ENCODE data around the gene STAMBP.
"Not testable (repeated sequence)": the region's sequence is repeated elsewhere in the genome, so short reads cannot be mapped to it uniquely, and the experiment has no call there.

STAMBP gene

GRCh38 chr2:73837847-73838585, 9.3 kb downstream of the STAMBP start:
- no peak for DNase-seq (ENCODE audit: low spot score)

- no peak for DNase-seq (ENCODE audit: low spot score)
Measured at GRCh38 chr2:73838889-73839534, 10.3 kb downstream of the STAMBP start.

GRCh38 chr2:73839653-73840411, 11.1 kb downstream of the STAMBP start:
- no peak for DNase-seq (ENCODE audit: low spot score)

GRCh38 chr2:73841912-73842738, 13.4 kb downstream of the STAMBP start:
- no peak for DNase-seq (ENCODE audit: low spot score)

GRCh38 chr2:73842739-73843019, 13.9 kb downstream of the STAMBP start:
- no peak for DNase-seq (ENCODE audit: low spot score)

- no peak for DNase-seq (ENCODE audit: low spot score)
Measured at GRCh38 chr2:73844087-73844486, 15.3 kb downstream of the STAMBP start.

GRCh38 chr2:73850009-73850408, 21.2 kb downstream of the STAMBP start:
- DNase-seq (ENCODE audit: low spot score), result no peak

GRCh38 chr2:73851274-73851673, 22.5 kb downstream of the STAMBP start:
- no peak for DNase-seq (ENCODE audit: low spot score)

GRCh38 chr2:73852020-73852419, 23.3 kb downstream of the STAMBP start:
- no peak for DNase-seq (ENCODE audit: low spot score)

GRCh38 chr2:73855526-73855925, 26.8 kb downstream of the STAMBP start:
- no peak for DNase-seq (ENCODE audit: low spot score)

- DNase-seq (ENCODE audit: low spot score), result no peak
Measured at GRCh38 chr2:73856214-73856613, 27.5 kb downstream of the STAMBP start.

GRCh38 chr2:73859721-73860586, 31.2 kb downstream of the STAMBP start:
- peak; percentile 1 for DNase-seq (ENCODE audit: low spot score)

GRCh38 chr2:73862987-73863386, 34.2 kb downstream of the STAMBP start:
- no peak for DNase-seq (ENCODE audit: low spot score)

GRCh38 chr2:73868204-73868978, 39.6 kb downstream of the STAMBP start:
- no peak for DNase-seq (ENCODE audit: low spot score)

- no peak for DNase-seq (ENCODE audit: low spot score)
Measured at GRCh38 chr2:73870084-73870483, 41.3 kb downstream of the STAMBP start.

- DNase-seq (ENCODE audit: low spot score), result no peak
Measured at GRCh38 chr2:73877071-73877802, 48.5 kb downstream of the STAMBP start.

- not testable (repeated sequence) for DNase-seq (ENCODE audit: low spot score)
Measured at GRCh38 chr2:73877984-73878383, 49.2 kb downstream of the STAMBP start.

GRCh38 chr2:73885406-73885805, 56.6 kb downstream of the STAMBP start:
- no peak for DNase-seq (ENCODE audit: low spot score)

GRCh38 chr2:73886357-73886756, 57.6 kb downstream of the STAMBP start:
- no peak for DNase-seq (ENCODE audit: low spot score)

All from CD4-positive, alpha-beta T cell treated with Interleukin-15 for 4 hours (primary cell).